DOHH2 (cell line): ENCODE data around the gene MLF2.

Source experiments
- H3F3A ChIP-seq: fragments of 200-600 bp; sonication (generic), shearing (Covaris generic); 2 replicates; pipeline ENCODE4 v1.6.0; 2016; ENCODE audit warnings: antibody characterized with exemption, mild to moderate bottlenecking; ENCODE audit not compliant: control insufficient read depth, insufficient read depth
- H3K27ac ChIP-seq: fragments of 200-600 bp; sonication (generic); 2 replicates; pipeline ENCODE4 v1.5.1; 2014; ENCODE audit warnings: low read depth, mild to moderate bottlenecking, low read length, moderate library complexity
- H3K27me3 ChIP-seq: fragments of 200-600 bp; sonication (generic); 2 replicates; pipeline ENCODE4 v1.6.1; 2014; ENCODE audit warnings: mild to moderate bottlenecking, low read length, mixed read lengths; ENCODE audit not compliant: control insufficient read depth
- H3K36me3 ChIP-seq: fragments of 200-600 bp; sonication (generic); 2 replicates; pipeline ENCODE4 v1.6.1; 2014; ENCODE audit warnings: mild to moderate bottlenecking, low read length, moderate library complexity, mixed read lengths; ENCODE audit not compliant: control insufficient read depth
- H3K4me1 ChIP-seq: fragments of 200-600 bp; sonication (generic); 2 replicates; pipeline ENCODE4 v1.6.1; 2014; ENCODE audit warnings: mild to moderate bottlenecking, low read length, mixed read lengths; ENCODE audit not compliant: control insufficient read depth
- H3K4me2 ChIP-seq: fragments of 200-600 bp; sonication (generic); 2 replicates; pipeline ENCODE4 v1.6.0; 2014; ENCODE audit warnings: mild to moderate bottlenecking, low read length, moderate library complexity
- H3K4me3 ChIP-seq: fragments of 200-600 bp; sonication (generic); 2 replicates; pipeline ENCODE4 v1.5.1; 2014; ENCODE audit warnings: mild to moderate bottlenecking, low read length, mixed read lengths
- H3K79me2 ChIP-seq: fragments of 200-600 bp; sonication (generic); 2 replicates; pipeline ENCODE4 v1.6.1; 2014; ENCODE audit warnings: mild to moderate bottlenecking, low read length, mixed read lengths; ENCODE audit not compliant: control insufficient read depth
- H3K9me2 ChIP-seq: fragments of 200-600 bp; sonication (generic); replicated peaks from 2 replicates; pipeline ENCODE4 v1.6.1; 2014; ENCODE audit warnings: mild to moderate bottlenecking, low read length, mixed read lengths; ENCODE audit not compliant: control insufficient read depth
- H3K9me3 ChIP-seq: fragments of 200-600 bp; sonication (generic); 2 replicates; pipeline ENCODE4 v1.6.1; 2014; ENCODE audit warnings: antibody characterized with exemption, low read length, mixed read lengths; ENCODE audit not compliant: control insufficient read depth, insufficient read depth
- H4K20me1 ChIP-seq: fragments of 200-600 bp; sonication (generic); 2 replicates; pipeline ENCODE4 v1.6.0; 2014; ENCODE audit warnings: low read depth, mild to moderate bottlenecking, antibody characterized with exemption, low read length, moderate library complexity; ENCODE audit not compliant: control insufficient read depth, insufficient read depth
- EZH2phosphoT487 ChIP-seq: fragments of 200-600 bp; sonication (generic); IDR thresholded peaks from 2 replicates; pipeline ENCODE4 v1.6.1; 2017; ENCODE audit warnings: borderline replicate concordance, mild to moderate bottlenecking, antibody characterized with exemption, low read length, moderate library complexity, mixed read lengths
- TF ChIP-seq, protein P1 (sequence below): fragments of 200-600 bp; sonication (generic); IDR thresholded peaks from one replicate; pipeline ENCODE4 v1.5.1; 2014; ENCODE audit warnings: antibody characterized with exemption, mild to moderate bottlenecking, low read depth, low read length; ENCODE audit not compliant: poor library complexity, severe bottlenecking

Gene MLF2

GRCh38 chr12:6730169-6730568 is 22.8 kb downstream of the MLF2 start:
- Histone ChIP-seq H4K20me1 (no peaks in the 10 kb centered on the region), H3F3A (no peaks in the 10 kb centered on the region), H3K4me3 (no peak overlapping the region), H3K9me3 (no peaks in the 10 kb centered on the region), H3K4me1 (peaks cover 19% of the 10 kb centered on the region), H3K4me2 (peak overlapping the region; percentile 25; the same call in 1 of the 2 replicates), H3K27me3 (no peaks in the 10 kb centered on the region), H3K27ac (no peak overlapping the region), H3K9me2 (no peaks in the 10 kb centered on the region), H3K79me2 (peaks cover 6% of the 10 kb centered on the region), H3K36me3 (peaks cover 40% of the 10 kb centered on the region)
- TF ChIP-seq, protein P1, sequence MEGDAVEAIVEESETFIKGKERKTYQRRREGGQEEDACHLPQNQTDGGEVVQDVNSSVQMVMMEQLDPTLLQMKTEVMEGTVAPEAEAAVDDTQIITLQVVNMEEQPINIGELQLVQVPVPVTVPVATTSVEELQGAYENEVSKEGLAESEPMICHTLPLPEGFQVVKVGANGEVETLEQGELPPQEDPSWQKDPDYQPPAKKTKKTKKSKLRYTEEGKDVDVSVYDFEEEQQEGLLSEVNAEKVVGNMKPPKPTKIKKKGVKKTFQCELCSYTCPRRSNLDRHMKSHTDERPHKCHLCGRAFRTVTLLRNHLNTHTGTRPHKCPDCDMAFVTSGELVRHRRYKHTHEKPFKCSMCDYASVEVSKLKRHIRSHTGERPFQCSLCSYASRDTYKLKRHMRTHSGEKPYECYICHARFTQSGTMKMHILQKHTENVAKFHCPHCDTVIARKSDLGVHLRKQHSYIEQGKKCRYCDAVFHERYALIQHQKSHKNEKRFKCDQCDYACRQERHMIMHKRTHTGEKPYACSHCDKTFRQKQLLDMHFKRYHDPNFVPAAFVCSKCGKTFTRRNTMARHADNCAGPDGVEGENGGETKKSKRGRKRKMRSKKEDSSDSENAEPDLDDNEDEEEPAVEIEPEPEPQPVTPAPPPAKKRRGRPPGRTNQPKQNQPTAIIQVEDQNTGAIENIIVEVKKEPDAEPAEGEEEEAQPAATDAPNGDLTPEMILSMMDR: peak; percentile 23
- TF ChIP-seq EZH2phosphoT487: no peak

DNA sequence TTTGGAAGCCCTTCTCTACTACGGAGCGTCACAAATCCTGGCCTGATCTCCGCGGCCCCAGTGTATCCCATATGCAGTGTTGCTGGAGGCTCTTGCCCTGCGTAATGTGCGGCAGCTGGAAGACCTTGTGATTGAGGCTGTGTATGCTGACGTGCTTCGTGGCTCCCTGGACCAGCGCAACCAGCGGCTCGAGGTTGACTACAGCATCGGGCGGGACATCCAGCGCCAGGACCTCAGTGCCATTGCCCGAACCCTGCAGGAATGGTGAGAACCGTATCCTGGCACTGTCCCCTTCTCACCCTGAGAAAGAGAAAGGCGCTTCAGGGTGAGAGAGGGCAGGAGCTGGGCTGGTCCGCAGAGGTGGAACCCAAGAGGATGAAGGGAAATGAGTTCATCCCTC is 23.8 kb downstream of the MLF2 start:
- Histone ChIP-seq H3K9me2 (no peaks in the 10 kb centered on the region), H3K4me2 (no peak overlapping the region), H4K20me1 (no peaks in the 10 kb centered on the region), H3K4me1 (peaks cover 29% of the 10 kb centered on the region), H3K27me3 (no peaks in the 10 kb centered on the region), H3K36me3 (peaks cover 38% of the 10 kb centered on the region), H3K4me3 (no peak overlapping the region), H3F3A (no peaks in the 10 kb centered on the region), H3K9me3 (no peaks in the 10 kb centered on the region), H3K79me2 (peaks cover 14% of the 10 kb centered on the region), H3K27ac (no peak overlapping the region)
- TF ChIP-seq, protein P1: no peak
- TF ChIP-seq EZH2phosphoT487: no peak

- Histone ChIP-seq H3K4me3 (peak overlapping the region; percentile 84; the same call in 1 of the 2 replicates), H3K36me3 (peaks cover 26% of the 10 kb centered on the region), H3K4me2 (peak overlapping the region; percentile 79), H3K4me1 (peaks cover 38% of the 10 kb centered on the region), H4K20me1 (no peaks in the 10 kb centered on the region), H3K79me2 (peaks cover 14% of the 10 kb centered on the region), H3K9me2 (no peaks in the 10 kb centered on the region), H3K27ac (no peak overlapping the region), H3K9me3 (no peaks in the 10 kb centered on the region), H3F3A (peaks cover 8% of the 10 kb centered on the region; the same call in 1 of the 2 replicates), H3K27me3 (no peaks in the 10 kb centered on the region)
- TF ChIP-seq, protein P1: no peak
- TF ChIP-seq EZH2phosphoT487: no peak
Observed at GRCh38 chr12:6725350-6725749, 27.6 kb downstream of the MLF2 start.
